GM12878 (cell line): ENCODE measurements around the gene USP21. TPM values are rescaled to one million over a fixed set of nuclear protein-coding genes. Genes with fewer than 3 reads are reported as not detected.

ENCODE experiments used
- ATF7 ChIP-seq: fragments of 450-650 bp; IDR thresholded peaks from 2 replicates; pipeline ENCODE4 v1.6.1; 2016; ENCODE audit warnings: low read depth, mild to moderate bottlenecking
- BCLAF1 ChIP-seq: fragments of 450-650 bp; IDR thresholded peaks from 2 replicates; pipeline ENCODE4 v1.6.1; 2017; ENCODE audit warnings: antibody characterized with exemption, mild to moderate bottlenecking, moderate library complexity
- CBFB ChIP-seq: IDR thresholded peaks from 2 replicates; pipeline ENCODE4 v1.6.1; 2016; ENCODE audit warnings: antibody characterized with exemption, low read depth
- CHD2 ChIP-seq: IDR thresholded peaks from 2 replicates; pipeline ENCODE4 v1.6.1; 2011; ENCODE audit warnings: low read depth, low read length, improper control_type of control experiment, borderline replicate concordance
- GATAD2B ChIP-seq: fragments of 450-650 bp; conservative IDR thresholded peaks from 2 replicates; pipeline ENCODE4 v1.6.1; 2017; ENCODE audit warnings: low read depth, mild to moderate bottlenecking, moderate library complexity
- HCFC1 ChIP-seq: fragments of 150-350 bp; IDR thresholded peaks from 2 replicates; pipeline ENCODE4 v1.6.1; 2014; ENCODE audit warnings: low read length
- IRF3 ChIP-seq: fragments of 450-650 bp; IDR thresholded peaks from 2 replicates; pipeline ENCODE4 v1.6.1; 2014; ENCODE audit warnings: mild to moderate bottlenecking
- JUNB ChIP-seq: IDR thresholded peaks from 2 replicates; pipeline ENCODE4 v1.6.1; 2016; ENCODE audit warnings: antibody characterized with exemption, mild to moderate bottlenecking
- JUND ChIP-seq: IDR thresholded peaks from 2 replicates; pipeline ENCODE4 v1.6.1; 2012; ENCODE audit warnings: low read depth, mild to moderate bottlenecking, low read length, improper control_type of control experiment, moderate library complexity
- MLLT1 ChIP-seq: fragments of 450-650 bp; IDR thresholded peaks from 2 replicates; pipeline ENCODE4 v1.6.1; 2016; ENCODE audit warnings: mild to moderate bottlenecking
- MXI1 ChIP-seq: fragments of 150-350 bp; IDR thresholded peaks from 2 replicates; pipeline ENCODE4 v1.6.1; 2011; ENCODE audit warnings: low read depth, mild to moderate bottlenecking, inconsistent platforms, low read length, improper control_type of control experiment
- MYB ChIP-seq: fragments of 150-350 bp; IDR thresholded peaks from 2 replicates; pipeline ENCODE4 v1.6.1; 2014; ENCODE audit warnings: mild to moderate bottlenecking, low read depth, low read length, borderline replicate concordance
- RUNX3 ChIP-seq: IDR thresholded peaks from 2 replicates; pipeline ENCODE4 v1.6.1; 2012; ENCODE audit warnings: low read length, inconsistent platforms
- SKIL ChIP-seq: fragments of 450-650 bp; IDR thresholded peaks from 2 replicates; pipeline ENCODE4 v1.6.1; 2017; ENCODE audit warnings: mild to moderate bottlenecking, low read depth, inconsistent platforms; ENCODE audit not compliant: poor library complexity, severe bottlenecking
- STAT1 ChIP-seq: fragments of 450-650 bp; conservative IDR thresholded peaks from 2 replicates; pipeline ENCODE4 v1.6.1; 2014; ENCODE audit warnings: antibody characterized with exemption, mild to moderate bottlenecking
- STAT3 ChIP-seq: IDR thresholded peaks from 2 replicates; pipeline ENCODE4 v1.6.1; 2011; ENCODE audit warnings: low read depth, low read length, improper control_type of control experiment
- SUPT20H ChIP-seq: IDR thresholded peaks from 2 replicates; pipeline ENCODE4 v1.6.1; 2011; ENCODE audit warnings: low read depth, mild to moderate bottlenecking, low read length, moderate library complexity, borderline replicate concordance; ENCODE audit not compliant: control insufficient read depth
- TCF12 ChIP-seq: IDR thresholded peaks from 2 replicates; pipeline ENCODE4 v1.6.1; 2011; ENCODE audit warnings: low read depth, mild to moderate bottlenecking, low read length
- YY1 ChIP-seq: IDR thresholded peaks from 2 replicates; pipeline ENCODE4 v1.6.1; 2011; ENCODE audit warnings: low read depth, mild to moderate bottlenecking, low read length
- ZBED1 ChIP-seq: IDR thresholded peaks from 2 replicates; pipeline ENCODE4 v1.6.1; 2016; ENCODE audit warnings: borderline replicate concordance
- ZNF207 ChIP-seq: fragments of 450-650 bp; IDR thresholded peaks from 2 replicates; pipeline ENCODE4 v1.6.1; 2014; ENCODE audit warnings: antibody characterized with exemption, mild to moderate bottlenecking, borderline replicate concordance
- ZNF24 ChIP-seq: fragments of 450-650 bp; IDR thresholded peaks from 2 replicates; pipeline ENCODE4 v1.6.1; 2017; ENCODE audit warnings: antibody characterized with exemption, mild to moderate bottlenecking
- polyA plus RNA-seq, 11 experiments: library from polyadenylated mRNA; depleted of rRNA in 4 of 11; unstranded in 6 of 11; stranded (reverse) in 5 of 11; fragments of >200 nt; fragmentation: Nextera tagmentation in 4 of 11; fragmentation: Illumina TruSeq in 1 of 11; extraction: Ambion mirVana in 4 of 11; extraction: Trizol in 1 of 11; gene quantifications; 1 replicate in 1 of 11; 2 replicates in 10 of 11; pipeline versions ENCODE4 v1.2.1 to v1.2.3, GENCODE V29; 2011 to 2016; ENCODE audit warnings: inconsistent platforms in 2 of 11, missing spikeins in 2 of 11, low read depth in 1 of 11
- total RNA-seq, 4 experiments: library from RNA; depleted of rRNA in 3 of 4; stranded (reverse); fragments of >200 nt in 3 of 4; fragmentation: Illumina TruSeq in 1 of 4; extraction: Trizol in 1 of 4; gene quantifications; 2 replicates each; pipeline versions ENCODE4 v1.2.1 to v1.2.3, GENCODE V29; 2013 to 2021

The USP21 gene
- total and polyA plus RNA-seq, 10 of the 15 experiments (the other 5 are each of a cell fraction or from before 2014, with no cell fraction given) = 3.2 to 28.6 (median 16.6) TPM

- peak; percentile 99 for TF ChIP-seq STAT1
- peak; percentile 40; the same call in 1 of the 2 replicates for TF ChIP-seq IRF3
- peak; percentile 92 for TF ChIP-seq HCFC1
- TF ChIP-seq BCLAF1 = peak; percentile 67
- TF ChIP-seq ZNF24 = peak; percentile 50; the same call in 1 of the 2 replicates
- no peak for TF ChIP-seq ZBED1
- peak; percentile 45; the same call in 1 of the 2 replicates for TF ChIP-seq MXI1
- no peak for TF ChIP-seq JUND
- TF ChIP-seq ZNF207 = peak; percentile 88
- TF ChIP-seq SUPT20H = no peak
- no peak for TF ChIP-seq MYB
- 0 out of 2 replicates have a peak, but pooled peaks have one; percentile 38 for TF ChIP-seq TCF12
- no peak for TF ChIP-seq SKIL
- peak; percentile 99 for TF ChIP-seq YY1
- TF ChIP-seq CBFB = 0 out of 2 replicates have a peak, but pooled peaks have one; percentile 43
- TF ChIP-seq GATAD2B = peak; percentile 72; the same call in 1 of the 2 replicates
- no peak for TF ChIP-seq STAT3
- 0 out of 2 replicates have a peak, but pooled peaks have one; percentile 25 for TF ChIP-seq RUNX3
- TF ChIP-seq JUNB = peak; percentile 28; the same call in 1 of the 2 replicates
- 0 out of 2 replicates have a peak, but pooled peaks have one; percentile 25 for TF ChIP-seq ATF7
- peak; percentile 82; the same call in 1 of the 2 replicates for TF ChIP-seq CHD2
- TF ChIP-seq MLLT1 = peak; percentile 62
Measured at GRCh38 chr1:161132410-161133219, 26.7 kb upstream of the USP21 start, which contains the start of gene DEDD (continued).
